ENCODE results near the gene LRRC7.

Gene LRRC7

DNA sequence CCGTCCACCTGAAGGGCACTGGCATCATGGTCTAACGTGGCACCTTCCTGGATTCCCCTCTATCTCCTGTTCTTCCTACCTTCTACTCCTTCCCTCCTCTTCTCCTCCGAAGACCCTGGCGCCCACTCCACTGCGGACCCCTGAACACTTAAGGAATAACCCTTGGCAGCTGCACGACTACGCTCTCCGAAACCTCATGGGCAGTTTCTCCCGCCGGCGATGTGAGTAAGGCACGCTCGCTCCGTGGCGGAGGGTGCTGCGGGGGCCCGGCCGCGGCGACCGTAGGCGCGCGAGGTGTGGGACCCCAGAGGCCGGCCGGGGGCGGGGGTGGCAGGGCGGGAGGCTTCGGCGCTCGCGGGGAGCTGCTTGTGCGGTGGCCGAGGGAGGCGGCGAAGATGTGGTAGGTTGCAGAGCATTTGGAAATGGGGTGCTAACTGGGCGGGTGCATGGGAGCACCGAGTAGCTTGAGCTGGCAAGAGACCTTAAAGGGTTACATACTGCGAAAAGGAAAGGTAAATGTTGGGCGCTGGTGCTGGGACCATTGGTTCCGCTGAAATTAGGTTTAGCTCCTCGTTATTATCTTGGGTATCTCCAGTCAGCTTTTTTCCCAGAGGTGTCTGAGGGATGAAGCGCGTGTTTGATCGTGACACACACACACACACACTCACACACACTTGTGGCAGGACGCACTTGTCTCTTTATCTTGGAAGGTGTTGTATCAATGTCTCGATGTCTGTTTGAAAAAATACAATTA, 876 bp downstream of the LRRC7 start:
- DNase-seq = peak in 2 of 3 donors; percentile 34 to 56
- H3K27me3 ChIP-seq (replicated peaks in 2 of 5; ENCODE audit: control insufficient read depth in 4 of 5, insufficient read depth in 5 of 5, low read length in 4 of 5) = peaks cover 10 to 66% (median 23%) of the 10 kb centered on the region in 5 experiments
- H3K36me3 ChIP-seq (ENCODE audit: control insufficient read depth in 4 of 4, insufficient read depth in 4 of 4, low read length in 3 of 4) = no peaks in the 10 kb centered on the region
- WGBS (ENCODE audit: insufficient coverage) = 0% methylated on average over 10 of the region's 47 CpGs
- H3K27ac ChIP-seq (ENCODE audit: insufficient read depth in 1 of 2, low read depth in 1 of 2, low read length in 2 of 2, poor library complexity in 1 of 2, severe bottlenecking in 2 of 2) = no peak overlapping the region
- CTCF ChIA-PET = interaction anchor here (1.1 kb wide), 1 partner anchor 68 kb away, joined by 3 read pairs; no protein-coding TSS in a partner anchor
- POLR2A ChIA-PET = no interaction called here
- no peaks in the 10 kb centered on the region for H3K9me3 ChIP-seq (ENCODE audit: control extremely low read depth in 1 of 5, control insufficient read depth in 4 of 5, insufficient read depth in 2 of 5, low read depth in 1 of 5, low read length in 4 of 5)
- peak overlapping the region; percentile 26 to 80 (median 64) for H3K4me3 ChIP-seq (ENCODE audit: control insufficient read depth in 1 of 7, extremely low read depth in 1 of 7, insufficient read depth in 4 of 7, low read depth in 2 of 7, low read length in 6 of 7)
- peaks cover 0 to 32% (median 21%) of the 10 kb centered on the region in 4 experiments for H3K4me1 ChIP-seq (ENCODE audit: control extremely low read depth in 1 of 4, control insufficient read depth in 4 of 4, insufficient read depth in 4 of 4, low read length in 3 of 4)

GRCh38 chr1:69569175-69569541, 1.4 kb downstream of the LRRC7 start:
- 0% methylated on average over 8 of the region's 12 CpGs for WGBS (ENCODE audit: insufficient coverage)
- ChIA-PET CTCF (no interaction called here), POLR2A (no interaction called here)
- Histone ChIP-seq H3K27me3 (replicated peaks in 2 of 5; ENCODE audit: control insufficient read depth in 4 of 5, insufficient read depth in 5 of 5, low read length in 4 of 5) (peaks cover 10 to 66% (median 23%) of the 10 kb centered on the region in 5 experiments), H3K27ac (ENCODE audit: insufficient read depth in 1 of 2, low read depth in 1 of 2, low read length in 2 of 2, poor library complexity in 1 of 2, severe bottlenecking in 2 of 2) (no peak overlapping the region), H3K4me1 (ENCODE audit: control extremely low read depth in 1 of 4, control insufficient read depth in 4 of 4, insufficient read depth in 4 of 4, low read length in 3 of 4) (peaks cover 0 to 32% (median 21%) of the 10 kb centered on the region in 4 experiments), H3K36me3 (ENCODE audit: control insufficient read depth in 4 of 4, insufficient read depth in 4 of 4, low read length in 3 of 4) (no peaks in the 10 kb centered on the region), H3K4me3 (ENCODE audit: control insufficient read depth in 1 of 7, extremely low read depth in 1 of 7, insufficient read depth in 4 of 7, low read depth in 2 of 7, low read length in 6 of 7) (peak overlapping the region in 5 of 7 experiments; percentile 11 to 80 (median 64)), H3K9me3 (ENCODE audit: control extremely low read depth in 1 of 5, control insufficient read depth in 4 of 5, insufficient read depth in 2 of 5, low read depth in 1 of 5, low read length in 4 of 5) (no peaks in the 10 kb centered on the region)
- DNase-seq = peak in 1 of 3 donors; percentile 6

DNA sequence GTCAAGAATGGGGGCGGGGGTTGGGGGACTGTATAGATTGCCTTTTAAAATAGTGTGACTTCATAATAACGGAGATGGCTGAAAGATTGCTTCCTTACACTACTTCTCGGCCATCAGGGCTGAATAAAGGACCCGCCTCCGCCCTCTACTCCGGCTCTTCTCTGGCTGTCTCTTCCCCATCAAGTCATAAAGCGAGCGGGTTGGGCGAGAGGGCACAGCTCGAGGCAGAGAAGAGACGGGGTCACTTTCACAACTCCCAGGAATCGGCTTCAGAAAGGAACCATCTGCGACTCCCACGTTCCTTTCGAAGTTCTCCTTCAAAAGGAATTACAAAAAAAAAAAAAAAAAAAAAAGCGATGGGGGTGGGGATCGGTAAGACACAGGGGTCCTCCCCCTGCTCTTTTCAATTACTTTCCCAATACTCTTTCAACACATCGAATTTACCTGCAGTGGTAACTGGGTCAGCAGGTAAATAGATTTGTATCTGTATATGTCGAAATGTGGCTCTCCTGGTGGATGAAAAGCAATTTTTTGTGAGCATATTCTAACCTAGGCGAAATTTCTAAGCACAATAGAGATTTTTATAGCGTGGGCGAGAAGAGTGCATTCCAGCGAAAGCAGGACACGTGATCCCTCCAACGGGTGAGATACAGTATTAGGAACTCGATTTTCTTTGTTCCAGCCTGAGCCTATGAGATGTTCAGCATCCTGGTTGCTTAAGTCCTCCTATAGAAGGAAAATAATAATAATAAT, 2.0 kb downstream of the LRRC7 start:
- peak in 2 of 3 donors; percentile 21 to 31 for DNase-seq
- Histone ChIP-seq H3K4me3 (ENCODE audit: control insufficient read depth in 1 of 7, extremely low read depth in 1 of 7, insufficient read depth in 4 of 7, low read depth in 2 of 7, low read length in 6 of 7) (peak overlapping the region in 4 of 7 experiments; percentile 8 to 80 (median 44)), H3K4me1 (ENCODE audit: control extremely low read depth in 1 of 4, control insufficient read depth in 4 of 4, insufficient read depth in 4 of 4, low read length in 3 of 4) (peaks cover 0 to 32% (median 21%) of the 10 kb centered on the region in 4 experiments), H3K36me3 (ENCODE audit: control insufficient read depth in 4 of 4, insufficient read depth in 4 of 4, low read length in 3 of 4) (no peaks in the 10 kb centered on the region), H3K27me3 (replicated peaks in 2 of 5; ENCODE audit: control insufficient read depth in 4 of 5, insufficient read depth in 5 of 5, low read length in 4 of 5) (peaks cover 10 to 61% (median 23%) of the 10 kb centered on the region in 5 experiments), H3K27ac (ENCODE audit: insufficient read depth in 1 of 2, low read depth in 1 of 2, low read length in 2 of 2, poor library complexity in 1 of 2, severe bottlenecking in 2 of 2) (no peak overlapping the region), H3K9me3 (ENCODE audit: control extremely low read depth in 1 of 5, control insufficient read depth in 4 of 5, insufficient read depth in 2 of 5, low read depth in 1 of 5, low read length in 4 of 5) (no peaks in the 10 kb centered on the region)
- POLR2A ChIA-PET = no interaction called here
- CTCF ChIA-PET = no interaction called here
- 12% methylated on average over 18 of the region's 26 CpGs for WGBS (ENCODE audit: insufficient coverage)

- peaks cover 10 to 55% (median 23%) of the 10 kb centered on the region in 5 experiments for H3K27me3 ChIP-seq (replicated peaks in 2 of 5; ENCODE audit: control insufficient read depth in 4 of 5, insufficient read depth in 5 of 5, low read length in 4 of 5)
Measured at GRCh38 chr1:69570356-69570755, 2.6 kb downstream of the LRRC7 start.

DNA sequence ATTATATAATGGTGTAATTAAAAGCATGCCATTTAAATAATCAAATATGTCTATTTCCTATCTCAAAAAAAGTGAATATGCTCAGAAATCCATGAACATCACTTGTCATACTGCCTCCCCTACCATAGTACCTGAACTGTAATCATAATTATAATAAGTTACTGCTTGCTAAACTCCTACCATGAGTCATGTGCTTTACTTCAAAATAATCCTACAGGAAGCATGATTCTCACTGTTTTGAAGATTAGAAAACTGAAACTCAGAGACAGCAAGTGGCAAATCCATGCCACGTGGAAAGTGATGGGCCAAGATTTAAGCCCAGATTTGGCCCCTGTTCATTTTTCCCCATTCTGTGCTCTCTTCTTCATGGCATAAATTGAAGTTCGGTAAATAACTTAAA, 5.2 kb downstream of the LRRC7 start:
- peaks cover 0 to 18% (median 9%) of the 10 kb centered on the region in 4 experiments for H3K4me1 ChIP-seq (ENCODE audit: control extremely low read depth in 1 of 4, control insufficient read depth in 4 of 4, insufficient read depth in 4 of 4, low read length in 3 of 4)

More at GRCh38 chr1:69570356-69570755, 2.6 kb downstream of the LRRC7 start:
- Histone ChIP-seq H3K36me3 (ENCODE audit: control insufficient read depth in 4 of 4, insufficient read depth in 4 of 4, low read length in 3 of 4) (no peaks in the 10 kb centered on the region), H3K4me1 (ENCODE audit: control extremely low read depth in 1 of 4, control insufficient read depth in 4 of 4, insufficient read depth in 4 of 4, low read length in 3 of 4) (peaks cover 0 to 32% (median 21%) of the 10 kb centered on the region in 4 experiments), H3K4me3 (ENCODE audit: control insufficient read depth in 1 of 7, extremely low read depth in 1 of 7, insufficient read depth in 4 of 7, low read depth in 2 of 7, low read length in 6 of 7) (no peak overlapping the region), H3K27ac (ENCODE audit: insufficient read depth in 1 of 2, low read depth in 1 of 2, low read length in 2 of 2, poor library complexity in 1 of 2, severe bottlenecking in 2 of 2) (no peak overlapping the region), H3K9me3 (ENCODE audit: control extremely low read depth in 1 of 5, control insufficient read depth in 4 of 5, insufficient read depth in 2 of 5, low read depth in 1 of 5, low read length in 4 of 5) (no peaks in the 10 kb centered on the region)
- CTCF ChIA-PET = no interaction called here
- POLR2A ChIA-PET = no interaction called here
- no peak for DNase-seq
- 73% methylated on average over 4 of the region's 10 CpGs for WGBS (ENCODE audit: insufficient coverage)

GRCh38 chr1:69573911-69574310, 6.2 kb downstream of the LRRC7 start:
- ChIA-PET CTCF (no interaction called here), POLR2A (no interaction called here)
- no peaks in the 10 kb centered on the region for H3K9me3 ChIP-seq (ENCODE audit: control extremely low read depth in 1 of 5, control insufficient read depth in 4 of 5, insufficient read depth in 2 of 5, low read depth in 1 of 5, low read length in 4 of 5)
- H3K4me1 ChIP-seq (ENCODE audit: control extremely low read depth in 1 of 4, control insufficient read depth in 4 of 4, insufficient read depth in 4 of 4, low read length in 3 of 4) = peaks cover 0 to 9% (median 4%) of the 10 kb centered on the region in 4 experiments
- no peak overlapping the region for H3K4me3 ChIP-seq (ENCODE audit: control insufficient read depth in 1 of 7, extremely low read depth in 1 of 7, insufficient read depth in 4 of 7, low read depth in 2 of 7, low read length in 6 of 7)
- H3K27ac ChIP-seq (ENCODE audit: insufficient read depth in 1 of 2, low read depth in 1 of 2, low read length in 2 of 2, poor library complexity in 1 of 2, severe bottlenecking in 2 of 2) = no peak overlapping the region
- DNase-seq = no peak
- 50% methylated on average over 2 of the region's 2 CpGs for WGBS (ENCODE audit: insufficient coverage)
- peaks cover 8 to 24% (median 14%) of the 10 kb centered on the region in 5 experiments for H3K27me3 ChIP-seq (replicated peaks in 2 of 5; ENCODE audit: control insufficient read depth in 4 of 5, insufficient read depth in 5 of 5, low read length in 4 of 5)
- no peaks in the 10 kb centered on the region for H3K36me3 ChIP-seq (ENCODE audit: control insufficient read depth in 4 of 4, insufficient read depth in 4 of 4, low read length in 3 of 4)

More for the DNA sequence above, 5.2 kb downstream of the LRRC7 start:
- Histone ChIP-seq H3K9me3 (ENCODE audit: control extremely low read depth in 1 of 5, control insufficient read depth in 4 of 5, insufficient read depth in 2 of 5, low read depth in 1 of 5, low read length in 4 of 5) (no peaks in the 10 kb centered on the region), H3K36me3 (ENCODE audit: control insufficient read depth in 4 of 4, insufficient read depth in 4 of 4, low read length in 3 of 4) (no peaks in the 10 kb centered on the region), H3K4me3 (ENCODE audit: control insufficient read depth in 1 of 7, extremely low read depth in 1 of 7, insufficient read depth in 4 of 7, low read depth in 2 of 7, low read length in 6 of 7) (no peak overlapping the region), H3K27ac (ENCODE audit: insufficient read depth in 1 of 2, low read depth in 1 of 2, low read length in 2 of 2, poor library complexity in 1 of 2, severe bottlenecking in 2 of 2) (no peak overlapping the region), H3K27me3 (replicated peaks in 2 of 5; ENCODE audit: control insufficient read depth in 4 of 5, insufficient read depth in 5 of 5, low read length in 4 of 5) (peaks cover 8 to 33% (median 20%) of the 10 kb centered on the region in 5 experiments)
- CTCF ChIA-PET = no interaction called here
- POLR2A ChIA-PET = no interaction called here
- no peak for DNase-seq
- WGBS (ENCODE audit: insufficient coverage) = 100% methylated on average over 1 of the region's 2 CpGs

GRCh38 chr1:69585666-69586065, 17.9 kb downstream of the LRRC7 start:
- ChIA-PET CTCF (interaction anchor here (1.1 kb wide), 1 partner anchor 19 kb away, joined by 3 read pairs; no protein-coding TSS in a partner anchor), POLR2A (no interaction called here)
- Histone ChIP-seq H3K9me3 (ENCODE audit: control extremely low read depth in 1 of 5, control insufficient read depth in 4 of 5, insufficient read depth in 2 of 5, low read depth in 1 of 5, low read length in 4 of 5) (no peaks in the 10 kb centered on the region), H3K36me3 (ENCODE audit: control insufficient read depth in 4 of 4, insufficient read depth in 4 of 4, low read length in 3 of 4) (no peaks in the 10 kb centered on the region), H3K27ac (ENCODE audit: insufficient read depth in 1 of 2, low read depth in 1 of 2, low read length in 2 of 2, poor library complexity in 1 of 2, severe bottlenecking in 2 of 2) (no peak overlapping the region), H3K4me1 (ENCODE audit: control extremely low read depth in 1 of 4, control insufficient read depth in 4 of 4, insufficient read depth in 4 of 4, low read length in 3 of 4) (no peaks in the 10 kb centered on the region), H3K4me3 (ENCODE audit: control insufficient read depth in 1 of 7, extremely low read depth in 1 of 7, insufficient read depth in 4 of 7, low read depth in 2 of 7, low read length in 6 of 7) (no peak overlapping the region), H3K27me3 (replicated peaks in 2 of 5; ENCODE audit: control insufficient read depth in 4 of 5, insufficient read depth in 5 of 5, low read length in 4 of 5) (no peaks in the 10 kb centered on the region)
- DNase-seq = no peak
- WGBS (ENCODE audit: insufficient coverage) = 67% methylated on average over 1 of the region's 2 CpGs
